H1 (cell line): Measurements from ENCODE around the gene DKKL1. TPM values are rescaled to one million over a fixed set of nuclear protein-coding genes. Genes with fewer than 3 reads are reported as not detected.

Experiments
- CTCF ChIA-PET: fragments of 300-600 bp; sonication (Branson Sonifier 250); formaldehyde crosslinking; loops from one replicate; lab custom pipeline; 2021; ENCODE audit not compliant: partially characterized antibody; lab: Charles Lee
- POLR2A ChIA-PET: fragments of 300-600 bp; sonication (Branson Sonifier 250); formaldehyde crosslinking; loops from one replicate; lab custom pipeline; 2021; ENCODE audit warnings: inconsistent platforms; ENCODE audit not compliant: partially characterized antibody; lab: Charles Lee
- DNase-seq, 2 experiments: peaks; one replicate each; pipeline versions ENCODE4 v3.0.0 to v3.0.0-alpha.2; 2010 to 2022; ENCODE audit warnings: low spot score in 2 of 2, low read depth in 1 of 2, mixed read lengths in 1 of 2
- FAIRE-seq: peaks from 2 replicates; lab custom pipeline; 2011; peaks lifted over from hg19 to GRCh38; lab: Jason Lieb, UNC
- H2AFZ ChIP-seq: 2 replicates; pipeline ENCODE4 v1.8.1; 2012; ENCODE audit warnings: low read length, inconsistent platforms
- H2AK5ac ChIP-seq: 2 replicates; pipeline ENCODE4 v1.6.1; 2013; ENCODE audit warnings: low read depth, low read length
- H2BK120ac ChIP-seq: replicated peaks from 2 replicates; pipeline ENCODE3; 2013; ENCODE audit warnings: low read depth, low read length, inconsistent platforms
- H2BK12ac ChIP-seq: 2 replicates; pipeline ENCODE4 v1.6.1; 2013; ENCODE audit warnings: low read depth, low read length
- H2BK15ac ChIP-seq: 2 replicates; pipeline ENCODE4 v1.6.1; 2013; ENCODE audit warnings: low read length
- H2BK20ac ChIP-seq: 2 replicates; pipeline ENCODE4 v1.6.1; 2013; ENCODE audit warnings: low read length
- H2BK5ac ChIP-seq: 2 replicates; pipeline ENCODE4 v1.6.1; 2013; ENCODE audit warnings: low read depth, low read length
- H3K14ac ChIP-seq: 2 replicates; pipeline ENCODE4 v1.6.1; 2013; ENCODE audit warnings: inconsistent platforms; ENCODE audit not compliant: insufficient read length
- H3K18ac ChIP-seq: 2 replicates; pipeline ENCODE4 v1.6.1; 2013; ENCODE audit warnings: low read length; ENCODE audit errors: extremely low read depth
- H3K23ac ChIP-seq: 2 replicates; pipeline ENCODE4 v1.6.1; 2013; ENCODE audit warnings: inconsistent platforms; ENCODE audit not compliant: insufficient read length
- H3K23me2 ChIP-seq: 2 replicates; pipeline ENCODE4 v1.6.1; 2013; ENCODE audit warnings: low read depth, low read length
- H3K27ac ChIP-seq: 2 replicates; pipeline ENCODE4 v1.6.1; 2011; ENCODE audit warnings: low read depth, low read length, inconsistent platforms
- H3K27me3 ChIP-seq, 4 experiments: replicated peaks in 1 of 4; 1 replicate in 1 of 4; 2 replicates in 3 of 4; pipeline versions ENCODE4 v1.6.1 to v1.8.1; 2011 to 2013; ENCODE audit warnings: low read length in 3 of 4, mild to moderate bottlenecking in 3 of 4, inconsistent platforms in 2 of 4, mixed read lengths in 2 of 4, moderate library complexity in 1 of 4; ENCODE audit not compliant: control insufficient read depth in 3 of 4, insufficient read depth in 3 of 4; ENCODE audit errors: extremely low read depth in 1 of 4
- H3K36me3 ChIP-seq, 4 experiments: 2 replicates each; pipeline versions ENCODE4 v1.6.1 to v1.8.1; 2011 to 2013; ENCODE audit warnings: mild to moderate bottlenecking in 4 of 4, low read length in 3 of 4, moderate library complexity in 2 of 4, control low read depth in 1 of 4, inconsistent platforms in 1 of 4; ENCODE audit not compliant: insufficient read depth in 4 of 4, control insufficient read depth in 2 of 4
- H3K4ac ChIP-seq: replicated peaks from 2 replicates; pipeline ENCODE3; 2013; ENCODE audit warnings: low read length, low read depth, mixed read lengths, inconsistent platforms; ENCODE audit not compliant: insufficient read length
- H3K4me1 ChIP-seq, 4 experiments: replicated peaks in 1 of 4; 1 replicate in 1 of 4; 2 replicates in 3 of 4; pipeline versions ENCODE4 v1.6.1 to v1.8.1; 2011 to 2013; ENCODE audit warnings: low read length in 3 of 4, inconsistent platforms in 2 of 4, mixed read lengths in 1 of 4; ENCODE audit not compliant: insufficient read depth in 4 of 4, control insufficient read depth in 3 of 4
- H3K4me2 ChIP-seq, 2 experiments: 2 replicates each; pipeline versions ENCODE4 v1.6.1 to v1.8.1; 2011 to 2013; ENCODE audit warnings: low read depth in 2 of 2, low read length in 2 of 2, control low read depth in 1 of 2, inconsistent platforms in 1 of 2, mild to moderate bottlenecking in 1 of 2; ENCODE audit not compliant: insufficient read depth in 1 of 2
- H3K4me3 ChIP-seq, 4 experiments: fragments of 200-600, 300-600 bp in 1 of 4; sonication (generic), shearing (Covaris generic), sonication (Bioruptor Twin) in 1 of 4; 2 replicates each; pipeline versions ENCODE4 v1.5.1 to v1.8.1; 2011 to 2016; ENCODE audit warnings: low read length in 4 of 4, low read depth in 3 of 4, control low read depth in 2 of 4, inconsistent platforms in 2 of 4, mild to moderate bottlenecking in 2 of 4, mixed read lengths in 1 of 4, moderate library complexity in 1 of 4; ENCODE audit not compliant: insufficient read depth in 2 of 4; ENCODE audit errors: extremely low read depth in 1 of 4
- H3K56ac ChIP-seq: replicated peaks from 2 replicates; pipeline ENCODE3; 2013; ENCODE audit warnings: low read depth, mild to moderate bottlenecking, mixed read lengths, low read length, inconsistent platforms; ENCODE audit not compliant: insufficient read length
- H3K79me1 ChIP-seq: 2 replicates; pipeline ENCODE4 v1.6.1; 2013; ENCODE audit warnings: low read depth, low read length, control low read depth
- H3K79me2 ChIP-seq, 2 experiments: 2 replicates each; pipeline versions ENCODE4 v1.6.1 to v1.8.1; 2012 to 2013; ENCODE audit warnings: low read length in 2 of 2, mild to moderate bottlenecking in 2 of 2, inconsistent platforms in 1 of 2; ENCODE audit not compliant: insufficient read depth in 2 of 2, control insufficient read depth in 1 of 2
- H3K9ac ChIP-seq, 4 experiments: replicated peaks in 1 of 4; 1 replicate in 1 of 4; 2 replicates in 3 of 4; pipeline versions ENCODE4 v1.6.1 to v1.8.1; 2011 to 2013; ENCODE audit warnings: low read depth in 3 of 4, low read length in 3 of 4, control low read depth in 2 of 4, mild to moderate bottlenecking in 2 of 4, moderate library complexity in 2 of 4, inconsistent platforms in 1 of 4; ENCODE audit errors: extremely low read depth in 1 of 4
- H3K9me3 ChIP-seq, 2 experiments: 2 replicates each; pipeline versions ENCODE4 v1.6.1 to v1.8.1; 2012 to 2013; ENCODE audit warnings: mild to moderate bottlenecking in 2 of 2, moderate library complexity in 2 of 2, control low read depth in 1 of 2, inconsistent platforms in 1 of 2, low read depth in 1 of 2, low read length in 1 of 2, mixed read lengths in 1 of 2; ENCODE audit not compliant: insufficient read depth in 2 of 2
- H4K20me1 ChIP-seq, 2 experiments: replicated peaks in 1 of 2; 2 replicates each; pipeline versions ENCODE3 to v1.8.1; 2011 to 2013; ENCODE audit warnings: inconsistent platforms in 2 of 2, low read length in 2 of 2, mild to moderate bottlenecking in 1 of 2; ENCODE audit not compliant: insufficient read depth in 2 of 2, control insufficient read depth in 1 of 2
- H4K5ac ChIP-seq: 2 replicates; pipeline ENCODE4 v1.6.1; 2013; ENCODE audit warnings: low read length, low read depth, mixed read lengths, inconsistent platforms; ENCODE audit not compliant: insufficient read length
- H4K8ac ChIP-seq: 2 replicates; pipeline ENCODE4 v1.8.0; 2013; ENCODE audit warnings: mild to moderate bottlenecking, moderate library complexity, low read length, inconsistent platforms; ENCODE audit not compliant: insufficient read depth; ENCODE audit errors: extremely low read depth
- H4K91ac ChIP-seq: replicated peaks from 2 replicates; pipeline ENCODE3; 2013; ENCODE audit warnings: low read length, mixed read lengths, inconsistent platforms; ENCODE audit not compliant: insufficient read length
- ASH2L ChIP-seq: fragments of 200-600, 300-600 bp; sonication (generic); IDR thresholded peaks from one replicate; pipeline ENCODE4 v1.7.1; 2017; ENCODE audit warnings: low read length
- BCL11A ChIP-seq, 2 experiments: IDR thresholded peaks; one replicate each; pipeline ENCODE4 v1.6.1; 2011; ENCODE audit warnings: low read depth in 2 of 2, low read length in 2 of 2, mild to moderate bottlenecking in 2 of 2
- CEBPB ChIP-seq: IDR thresholded peaks from 2 replicates; pipeline ENCODE4 v1.6.1; 2012; ENCODE audit warnings: low read depth, low read length
- GTF2F1 ChIP-seq: IDR thresholded peaks from 2 replicates; pipeline ENCODE4 v1.6.1; 2012; ENCODE audit warnings: low read depth, low read length, improper control_type of control experiment, borderline replicate concordance
- JUND ChIP-seq: IDR thresholded peaks from 2 replicates; pipeline ENCODE4 v1.6.1; 2011; ENCODE audit warnings: mild to moderate bottlenecking, improper control_type of control experiment, low read length
- NANOG ChIP-seq: IDR thresholded peaks from 2 replicates; pipeline ENCODE4 v1.6.1; 2011; ENCODE audit warnings: low read length, low read depth, mild to moderate bottlenecking, inconsistent platforms; ENCODE audit not compliant: insufficient read depth, poor library complexity, severe bottlenecking
- RFX5 ChIP-seq: IDR thresholded peaks from 2 replicates; pipeline ENCODE4 v1.6.1; 2011; ENCODE audit warnings: low read depth, low read length, improper control_type of control experiment, borderline replicate concordance
- TAF1 ChIP-seq: IDR thresholded peaks from 2 replicates; pipeline ENCODE4 v1.6.1; 2011; ENCODE audit warnings: mild to moderate bottlenecking, low read depth, low read length
- TEAD4 ChIP-seq: IDR thresholded peaks from 2 replicates; pipeline ENCODE4 v1.6.1; 2012; ENCODE audit warnings: low read depth, low read length, inconsistent platforms, mixed read lengths
- WGBS, 2 experiments: shearing (Covaris generic) in 1 of 2; methylation state at CpG; one replicate each; pipeline versions ENCODE4 v1.1.6 to v1.1.7; 2013 to 2015; ENCODE audit warnings: low lambda C conversion rate in 2 of 2, mixed read lengths in 2 of 2, inconsistent platforms in 1 of 2, low coverage in 1 of 2, missing lambda C conversion rate in 1 of 2; ENCODE audit not compliant: insufficient replicate concordance in 2 of 2, insufficient coverage in 1 of 2, insufficient read length in 1 of 2; ENCODE audit errors: extremely low coverage in 1 of 2, missing lambda C conversion rate in 1 of 2; 5-methylcytosine and 5-hydroxymethylcytosine counted together
- polyA plus RNA-seq, 7 experiments: library from polyadenylated mRNA; depleted of rRNA in 3 of 7; stranded (reverse) in 5 of 7; unstranded in 2 of 7; fragments of >200 nt in 5 of 7; fragments of 200-250 nt in 2 of 7; gene quantifications; 1 replicate in 5 of 7; 2 replicates in 1 of 7; 4 replicates in 1 of 7; pipeline versions ENCODE4 v1.2.1 to v1.2.3, GENCODE V29; 2011 to 2013; ENCODE audit warnings: missing spikeins in 2 of 7, mixed read lengths in 2 of 7
- total RNA-seq: library from RNA; stranded (reverse); fragmentation: NEBNext Ultra II Directional; extraction: Animal tissue kit (Norgen Biotek cat#: 25700); gene quantifications from 2 replicates; pipeline ENCODE4 v1.2.1, GENCODE V29; 2021
- TF ChIP-seq, protein P1 (sequence below): IDR thresholded peaks from 2 replicates; pipeline ENCODE4 v1.6.1; 2012; ENCODE audit warnings: inconsistent platforms
- TF ChIP-seq, protein P2 (sequence below): IDR thresholded peaks from 2 replicates; pipeline ENCODE4 v1.6.1; 2012; ENCODE audit warnings: inconsistent platforms
- TF ChIP-seq, protein P3 (sequence below): IDR thresholded peaks from 2 replicates; pipeline ENCODE4 v1.6.1; 2012; ENCODE audit warnings: low read length, inconsistent platforms

DKKL1 gene
- total and polyA plus RNA-seq, 2 of the 8 experiments (the other 6 are each of a cell fraction or from before 2014, with no cell fraction given), result 2.6 to 6.8 TPM

DNA sequence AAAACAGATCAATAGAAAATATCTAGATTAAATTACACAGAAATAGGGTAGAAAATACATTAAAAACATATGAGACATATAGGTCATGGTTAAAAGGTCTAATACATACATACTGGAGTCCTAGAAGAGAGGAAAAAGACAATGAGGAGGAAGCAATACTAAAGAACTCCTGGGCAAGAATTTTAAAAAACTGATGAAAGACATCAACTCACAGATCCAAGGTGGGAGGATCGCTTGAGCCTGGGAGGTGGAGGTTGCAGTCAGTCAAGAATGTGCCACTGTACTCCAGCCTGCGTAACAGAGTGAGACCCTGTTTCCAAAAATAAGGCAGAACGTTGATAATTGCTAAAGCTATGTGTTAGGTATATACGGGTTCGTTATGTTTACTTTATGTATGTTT, 19.0 kb downstream of the DKKL1 start:
- H2BK12ac ChIP-seq, result no peak overlapping the region
- H3K14ac ChIP-seq, result no peak overlapping the region
- no peak overlapping the region for H2BK5ac ChIP-seq
- no peak overlapping the region for H3K56ac ChIP-seq
- no peak overlapping the region for H3K23ac ChIP-seq
- WGBS, 2 experiments, result 94% methylated on average over 5 of the region's 5 CpGs; no CpG with 5 or more reads in 1 of the 2 experiments
- POLR2A ChIA-PET, result no interaction called here
- no peak overlapping the region for H3K9ac ChIP-seq
- no peak overlapping the region for H3K27ac ChIP-seq
- H3K9me3 ChIP-seq, result peaks cover 0 to 7% of the 10 kb centered on the region in 2 experiments; a peak in 3 of 4 replicates
- H2AK5ac ChIP-seq, result no peak overlapping the region
- no peak overlapping the region for H2BK120ac ChIP-seq
- H4K8ac ChIP-seq, result no peak overlapping the region
- no peaks in the 10 kb centered on the region for H3K27me3 ChIP-seq
- no peaks in the 10 kb centered on the region for H3K4me1 ChIP-seq
- no peak overlapping the region for H2AFZ ChIP-seq
- FAIRE-seq (no peak), DNase-seq (no peak)
- no peak overlapping the region for H4K5ac ChIP-seq
- H3K23me2 ChIP-seq, result no peaks in the 10 kb centered on the region
- H3K18ac ChIP-seq, result no peak overlapping the region
- no peak overlapping the region for H2BK15ac ChIP-seq
- H3K4ac ChIP-seq, result no peak overlapping the region
- H3K4me3 ChIP-seq, result no peak overlapping the region
- no peaks in the 10 kb centered on the region for H3K79me1 ChIP-seq
- H2BK20ac ChIP-seq, result no peak overlapping the region
- no peaks in the 10 kb centered on the region for H3K36me3 ChIP-seq
- no peaks in the 10 kb centered on the region for H4K20me1 ChIP-seq
- H3K4me2 ChIP-seq, result no peak overlapping the region
- H4K91ac ChIP-seq, result no peak overlapping the region
- CTCF ChIA-PET, result interaction anchor here (1.2 to 2.0 kb wide), 2 partner anchors 9 to 12 kb away, joined by 3 to 11 read pairs; no protein-coding TSS in a partner anchor
- no peaks in the 10 kb centered on the region for H3K79me2 ChIP-seq
- TF ChIP-seq TAF1 (no peak), CEBPB (no peak), RFX5 (no peak), BCL11A (IDR thresholded peaks at IDR 0.05; ENCODE audit: low read depth in 2 of 2, low read length in 2 of 2) (no peak), JUND (no peak), GTF2F1 (no peak), TEAD4 (no peak), ASH2L (no peak), NANOG (no peak)
- TF ChIP-seq, protein P1, sequence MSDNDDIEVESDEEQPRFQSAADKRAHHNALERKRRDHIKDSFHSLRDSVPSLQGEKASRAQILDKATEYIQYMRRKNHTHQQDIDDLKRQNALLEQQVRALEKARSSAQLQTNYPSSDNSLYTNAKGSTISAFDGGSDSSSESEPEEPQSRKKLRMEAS, result no peak
- TF ChIP-seq, protein P2, sequence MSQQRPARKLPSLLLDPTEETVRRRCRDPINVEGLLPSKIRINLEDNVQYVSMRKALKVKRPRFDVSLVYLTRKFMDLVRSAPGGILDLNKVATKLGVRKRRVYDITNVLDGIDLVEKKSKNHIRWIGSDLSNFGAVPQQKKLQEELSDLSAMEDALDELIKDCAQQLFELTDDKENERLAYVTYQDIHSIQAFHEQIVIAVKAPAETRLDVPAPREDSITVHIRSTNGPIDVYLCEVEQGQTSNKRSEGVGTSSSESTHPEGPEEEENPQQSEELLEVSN, result no peak
- TF ChIP-seq, protein P3, sequence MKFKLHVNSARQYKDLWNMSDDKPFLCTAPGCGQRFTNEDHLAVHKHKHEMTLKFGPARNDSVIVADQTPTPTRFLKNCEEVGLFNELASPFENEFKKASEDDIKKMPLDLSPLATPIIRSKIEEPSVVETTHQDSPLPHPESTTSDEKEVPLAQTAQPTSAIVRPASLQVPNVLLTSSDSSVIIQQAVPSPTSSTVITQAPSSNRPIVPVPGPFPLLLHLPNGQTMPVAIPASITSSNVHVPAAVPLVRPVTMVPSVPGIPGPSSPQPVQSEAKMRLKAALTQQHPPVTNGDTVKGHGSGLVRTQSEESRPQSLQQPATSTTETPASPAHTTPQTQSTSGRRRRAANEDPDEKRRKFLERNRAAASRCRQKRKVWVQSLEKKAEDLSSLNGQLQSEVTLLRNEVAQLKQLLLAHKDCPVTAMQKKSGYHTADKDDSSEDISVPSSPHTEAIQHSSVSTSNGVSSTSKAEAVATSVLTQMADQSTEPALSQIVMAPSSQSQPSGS, result no peak
